SK-N-MC (cell line): Measurements from ENCODE around the gene KDM4D.

ENCODE experiments used
- DNase-seq: peaks from one replicate; pipeline ENCODE4 v3.0.0-alpha.2; 2011; ENCODE audit warnings: low read depth, low spot score
- H3K27ac ChIP-seq: fragments of 200-600 bp; sonication (generic); 2 replicates; pipeline ENCODE4 v1.5.1; 2016; ENCODE audit warnings: mixed run types
- H3K36me3 ChIP-seq: fragments of 200-600 bp; sonication (generic); 2 replicates; pipeline ENCODE4 v1.6.1; 2017; ENCODE audit warnings: antibody characterized with exemption, low read length, mixed read lengths; ENCODE audit not compliant: insufficient read depth
- H3K4me3 ChIP-seq: fragments of 200-600 bp; sonication (generic); 2 replicates; pipeline ENCODE4 v1.5.1; 2016
- H3K9ac ChIP-seq: fragments of 200-600 bp; sonication (generic); 2 replicates; pipeline ENCODE4 v1.8.0; 2017; ENCODE audit warnings: mixed run types, mixed read lengths; ENCODE audit not compliant: insufficient read length
- H3K9me3 ChIP-seq: fragments of 200-600 bp; sonication (generic); 2 replicates; pipeline ENCODE4 v1.6.1; 2017; ENCODE audit warnings: low read depth, mild to moderate bottlenecking, antibody characterized with exemption, low read length, moderate library complexity, mixed read lengths
- EZH2 ChIP-seq: fragments of 200-600 bp; sonication (generic); IDR thresholded peaks from one replicate; pipeline ENCODE4 v1.6.1; 2017; ENCODE audit warnings: antibody characterized with exemption
- FOXP2 ChIP-seq: optimal IDR thresholded peaks from 2 replicates; pipeline ENCODE3; 2011; ENCODE audit warnings: mild to moderate bottlenecking, moderate library complexity; ENCODE audit not compliant: insufficient read depth; ENCODE audit errors: extremely low read length, control extremely low read depth
- POLR2AphosphoS5 ChIP-seq: IDR thresholded peaks from 2 replicates; pipeline ENCODE4 v1.6.1; 2012; ENCODE audit warnings: mild to moderate bottlenecking, low read depth, low read length, borderline replicate concordance

The KDM4D gene

DNA sequence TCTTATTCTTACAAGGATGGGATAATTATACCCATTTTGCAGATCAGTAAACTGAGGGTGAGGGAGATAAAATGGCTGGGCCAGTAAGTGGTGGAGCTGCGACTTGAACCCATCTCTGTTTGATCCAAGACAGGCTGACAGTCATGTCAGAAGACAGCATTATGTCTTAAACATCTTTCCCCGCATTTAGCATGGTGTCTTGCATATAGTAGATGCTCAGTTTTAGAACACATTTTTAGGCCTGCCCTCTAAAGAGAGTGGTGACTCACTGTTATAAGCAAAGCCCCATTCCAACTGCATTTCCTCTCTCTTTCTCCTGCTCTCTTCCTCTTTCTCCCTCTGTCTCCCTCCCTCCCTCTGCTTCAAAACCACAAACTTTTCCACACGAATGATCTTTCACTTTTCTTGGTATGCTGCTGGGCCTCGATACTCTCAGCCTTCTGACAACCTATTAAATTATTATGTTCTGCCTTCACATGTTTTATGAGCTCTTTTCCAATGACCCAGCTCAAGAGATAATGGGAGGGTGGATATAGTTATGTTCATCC lies 25.4 kb upstream of the KDM4D start:
- Histone ChIP-seq H3K9ac (no peak overlapping the region), H3K36me3 (no peaks in the 10 kb centered on the region), H3K4me3 (no peak overlapping the region), H3K9me3 (no peaks in the 10 kb centered on the region), H3K27ac (no peak overlapping the region)
- DNase-seq: peak; percentile 8
- no peak for TF ChIP-seq EZH2
- no peak for TF ChIP-seq FOXP2
- TF ChIP-seq POLR2AphosphoS5: no peak

DNA sequence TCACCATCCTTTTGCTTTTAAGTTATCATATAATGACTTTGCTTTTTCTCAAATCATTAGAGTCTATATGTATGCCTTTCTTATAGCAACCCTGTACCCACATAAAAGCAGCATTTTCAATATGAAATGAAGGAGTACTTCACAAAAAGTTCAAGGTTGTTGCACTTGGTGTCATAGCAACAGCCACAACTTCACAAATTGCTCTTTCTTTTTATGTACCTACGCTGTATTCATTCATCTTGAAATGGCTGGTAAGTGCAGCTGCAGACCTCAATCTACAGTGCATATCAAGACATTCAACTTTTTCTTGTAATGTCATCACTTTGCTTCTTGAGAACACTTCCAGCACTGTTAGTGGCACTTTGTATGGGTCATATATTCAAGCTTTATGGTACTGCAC lies 18.8 kb upstream of the KDM4D start:
- no peak for TF ChIP-seq EZH2
- no peak for TF ChIP-seq FOXP2
- TF ChIP-seq POLR2AphosphoS5: no peak
- H3K9ac ChIP-seq: no peak overlapping the region
- no peak overlapping the region for H3K4me3 ChIP-seq
- H3K36me3 ChIP-seq: peaks cover under 1% of the 10 kb centered on the region; the same call in 1 of the 2 replicates
- no peak overlapping the region for H3K27ac ChIP-seq
- no peaks in the 10 kb centered on the region for H3K9me3 ChIP-seq
- no peak for DNase-seq

DNA sequence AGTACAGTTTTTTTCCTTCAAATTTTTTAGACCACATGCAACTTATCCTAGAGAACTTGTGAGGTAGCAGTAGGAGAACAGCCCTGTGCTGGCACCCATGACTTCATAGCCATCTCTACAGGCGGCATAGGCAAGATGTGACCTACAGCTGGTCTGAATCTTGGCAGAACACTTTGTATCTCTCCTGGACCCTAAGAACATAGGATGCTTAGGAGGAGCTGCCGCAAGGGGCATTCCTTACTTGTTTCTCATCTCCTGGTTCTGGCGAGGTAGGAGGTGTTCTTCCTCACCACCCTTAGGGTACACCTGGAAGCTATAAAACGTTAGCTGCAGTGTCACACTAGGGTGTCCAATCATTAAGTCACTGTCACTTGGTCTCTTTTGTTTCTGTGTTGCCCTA lies 16.5 kb upstream of the KDM4D start:
- Histone ChIP-seq H3K9me3 (no peaks in the 10 kb centered on the region), H3K27ac (no peak overlapping the region), H3K9ac (no peak overlapping the region), H3K4me3 (no peak overlapping the region), H3K36me3 (peaks cover 16% of the 10 kb centered on the region)
- no peak for DNase-seq
- no peak for TF ChIP-seq EZH2
- no peak for TF ChIP-seq POLR2AphosphoS5
- TF ChIP-seq FOXP2: no peak

DNA sequence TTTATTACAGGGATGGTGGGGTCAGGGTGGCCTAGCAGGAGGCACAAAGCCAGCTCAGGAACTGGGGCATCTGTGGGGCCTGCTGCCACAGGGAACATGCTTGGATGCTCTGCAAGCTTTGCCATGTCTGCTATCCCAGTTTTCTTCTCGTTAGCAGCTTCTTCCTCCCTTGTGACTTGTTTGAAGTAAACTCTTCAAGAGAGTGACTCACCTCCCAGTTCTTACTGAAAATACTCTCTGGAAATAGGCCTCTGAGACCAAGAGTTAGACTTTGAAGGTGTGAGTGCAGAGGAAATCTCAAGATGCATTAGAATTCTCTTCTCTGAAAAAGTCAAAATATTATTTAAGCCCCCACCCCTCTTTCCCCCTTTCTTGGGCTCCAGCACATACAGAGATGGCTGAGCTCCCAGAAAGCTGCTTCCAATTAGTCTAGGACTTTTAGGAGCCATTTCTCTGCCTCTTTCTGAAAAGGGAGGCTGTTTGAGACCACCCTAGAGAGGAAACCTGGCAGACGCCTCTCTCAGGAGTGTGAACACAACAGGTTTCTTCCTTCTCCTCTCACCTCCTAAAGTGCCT lies 15.3 kb upstream of the KDM4D start:
- TF ChIP-seq POLR2AphosphoS5 (no peak), FOXP2 (no peak), EZH2 (no peak)
- H3K27ac ChIP-seq: no peak overlapping the region
- no peak overlapping the region for H3K9ac ChIP-seq
- no peak overlapping the region for H3K4me3 ChIP-seq
- H3K9me3 ChIP-seq: no peaks in the 10 kb centered on the region
- DNase-seq: no peak
- peaks cover 29% of the 10 kb centered on the region for H3K36me3 ChIP-seq

DNA sequence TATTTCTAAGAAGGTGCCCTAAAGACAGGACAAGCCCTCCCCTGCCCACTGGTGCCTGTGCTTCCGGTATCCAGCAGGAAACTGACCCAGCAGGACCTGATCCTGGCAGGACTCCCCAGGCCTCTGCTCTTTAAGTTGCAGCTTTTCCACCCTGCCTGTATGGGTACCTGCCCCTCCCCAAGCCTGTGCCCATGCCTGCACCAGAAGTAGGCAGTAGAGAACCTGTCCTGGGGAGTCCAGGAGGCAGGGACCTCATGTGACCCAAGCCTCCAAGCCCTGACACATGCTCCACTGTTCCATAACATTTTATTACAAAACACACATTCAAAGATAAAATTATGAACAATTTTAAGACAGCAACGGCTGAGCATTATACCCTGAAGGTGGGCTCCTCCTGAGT lies 14.3 kb upstream of the KDM4D start:
- Histone ChIP-seq H3K27ac (no peak overlapping the region), H3K9ac (no peak overlapping the region), H3K36me3 (peaks cover 37% of the 10 kb centered on the region), H3K4me3 (no peak overlapping the region), H3K9me3 (no peaks in the 10 kb centered on the region)
- DNase-seq: no peak
- no peak for TF ChIP-seq EZH2
- no peak for TF ChIP-seq FOXP2
- no peak for TF ChIP-seq POLR2AphosphoS5

DNA sequence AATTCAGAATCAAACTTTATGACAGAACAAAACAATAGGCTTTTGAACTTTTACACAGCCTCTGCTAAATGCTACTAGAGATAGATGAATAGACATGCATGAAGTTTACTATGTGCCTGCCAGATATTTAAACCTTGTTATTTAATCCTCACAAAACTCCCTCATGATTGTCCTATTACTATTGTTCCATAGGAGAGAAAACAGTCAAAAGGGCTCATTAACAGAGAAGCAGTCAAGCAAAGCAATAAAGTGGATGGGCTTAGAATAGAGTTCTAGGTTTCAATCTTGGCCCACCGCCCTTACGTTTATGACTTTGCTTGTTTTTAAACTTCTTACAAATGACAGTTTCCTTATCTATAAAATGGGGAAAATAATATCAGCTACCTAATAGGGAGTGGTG lies 13.0 kb upstream of the KDM4D start:
- Histone ChIP-seq H3K27ac (no peak overlapping the region), H3K9me3 (no peaks in the 10 kb centered on the region), H3K36me3 (peaks cover 50% of the 10 kb centered on the region), H3K9ac (no peak overlapping the region), H3K4me3 (no peak overlapping the region)
- DNase-seq: no peak
- TF ChIP-seq FOXP2 (no peak), EZH2 (no peak), POLR2AphosphoS5 (no peak)

DNA sequence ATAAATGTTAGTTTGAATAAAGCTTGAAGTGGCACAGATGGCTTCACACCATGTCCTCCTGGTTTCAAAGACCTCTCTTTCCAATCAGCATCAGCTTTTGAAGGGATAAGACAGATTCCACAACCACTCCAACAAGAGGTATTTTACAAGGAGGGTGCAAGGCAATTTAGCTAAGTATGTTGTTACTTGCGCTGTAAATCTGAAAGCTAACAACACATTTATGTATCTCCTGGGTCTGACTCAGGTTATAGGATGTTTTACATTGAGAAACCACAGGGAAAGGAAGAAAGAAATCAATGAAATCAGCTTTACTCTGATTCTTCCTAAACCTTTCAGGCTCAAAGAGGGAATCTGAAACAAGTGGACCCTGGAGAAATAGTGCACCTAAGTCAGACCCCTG lies 12.3 kb upstream of the KDM4D start:
- DNase-seq: no peak
- H3K4me3 ChIP-seq: no peak overlapping the region
- H3K27ac ChIP-seq: no peak overlapping the region
- TF ChIP-seq EZH2 (no peak), POLR2AphosphoS5 (no peak), FOXP2 (no peak)
- peaks cover 58% of the 10 kb centered on the region for H3K36me3 ChIP-seq
- H3K9ac ChIP-seq: no peak overlapping the region
- no peaks in the 10 kb centered on the region for H3K9me3 ChIP-seq

DNA sequence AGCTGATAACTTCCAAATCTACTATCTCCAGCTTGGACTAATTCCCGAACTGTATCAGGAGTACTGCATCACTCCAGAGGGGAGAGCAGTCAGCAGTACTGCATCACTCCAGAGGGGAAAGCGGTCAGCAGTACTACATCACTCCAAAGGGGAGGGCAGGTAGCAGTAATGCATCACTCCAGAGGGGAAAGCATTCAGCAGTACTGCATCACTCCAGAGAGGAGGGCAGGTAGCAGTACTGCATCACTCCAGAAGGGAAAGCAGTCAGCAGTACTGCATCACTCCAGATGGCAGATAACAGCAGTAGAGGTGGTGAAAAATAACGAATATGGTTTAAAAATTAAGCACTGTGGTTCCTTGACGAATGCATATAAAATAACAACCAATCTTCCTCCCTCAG lies 8.6 kb upstream of the KDM4D start:
- Histone ChIP-seq H3K27ac (no peak overlapping the region), H3K4me3 (no peak overlapping the region), H3K36me3 (peaks cover 92% of the 10 kb centered on the region), H3K9ac (no peak overlapping the region), H3K9me3 (no peaks in the 10 kb centered on the region)
- TF ChIP-seq FOXP2 (no peak), EZH2 (no peak), POLR2AphosphoS5 (no peak)
- no peak for DNase-seq

DNA sequence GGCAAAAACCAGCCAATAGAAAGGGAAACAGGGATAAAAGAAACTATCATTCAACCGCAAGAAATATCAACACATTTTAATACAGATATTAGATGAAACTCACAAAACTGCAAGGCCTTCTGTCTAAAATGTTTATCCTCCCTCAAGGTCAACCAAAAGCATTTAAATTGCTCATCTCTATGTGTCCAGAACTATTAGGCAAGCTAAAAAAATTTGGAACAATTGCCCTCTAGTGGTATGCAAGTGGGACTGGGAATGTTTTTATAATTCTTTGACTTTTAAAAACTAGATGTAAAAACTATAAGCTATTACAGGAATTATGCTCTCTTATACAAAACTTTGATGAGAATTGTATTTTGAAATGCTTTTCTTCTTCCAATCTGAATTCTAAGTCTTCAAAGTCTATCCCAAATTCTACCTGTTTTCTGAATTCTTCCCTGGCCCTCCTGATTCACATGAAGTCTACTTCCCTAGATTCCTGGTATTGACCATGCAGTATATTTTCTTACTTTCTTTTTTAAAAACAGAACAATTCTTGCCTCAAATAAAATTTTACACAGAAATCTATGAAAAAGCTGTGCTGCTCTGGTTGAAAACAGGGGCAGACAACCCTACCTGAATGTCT lies 5.1 kb upstream of the KDM4D start:
- Histone ChIP-seq H3K4me3 (no peak overlapping the region), H3K9ac (no peak overlapping the region), H3K36me3 (peaks cover 85% of the 10 kb centered on the region), H3K27ac (no peak overlapping the region), H3K9me3 (no peaks in the 10 kb centered on the region)
- TF ChIP-seq POLR2AphosphoS5: no peak
- no peak for TF ChIP-seq EZH2
- no peak for TF ChIP-seq FOXP2
- DNase-seq: no peak
